Fibroblast of villous mesenchyme (primary cell): ENCODE data around the gene CRYBB3. TPM values are rescaled to one million over a fixed set of nuclear protein-coding genes. Genes with fewer than 3 reads are reported as not detected.
"Not testable (repeated sequence)": the region's sequence is repeated elsewhere in the genome, so short reads cannot be mapped to it uniquely, and the experiment has no call there.

Experiments used
- DNase-seq: peaks from one replicate; pipeline ENCODE4 v3.0.0-alpha.2; 2010; ENCODE audit warnings: low read depth
- H3K4me3 ChIP-seq: 2 replicates; pipeline ENCODE4 v1.5.1; 2011; ENCODE audit warnings: low read depth, mild to moderate bottlenecking, low read length
- small RNA-seq: library from RNA; depleted of rRNA; stranded (forward); fragments of <200 nt; gene quantifications from one replicate; pipeline ENCODE3, GENCODE V24; 2012
- total RNA-seq: library from RNA; depleted of rRNA; stranded (reverse); fragments of >200 nt; gene quantifications from 2 replicates; pipeline ENCODE4 v1.2.3, GENCODE V29; 2012
- TF ChIP-seq, protein P1 (sequence below): IDR thresholded peaks from 2 replicates; pipeline ENCODE4 v1.5.1; 2012; ENCODE audit warnings: low read depth, mild to moderate bottlenecking, low read length; ENCODE audit not compliant: insufficient read depth

The CRYBB3 gene
- total RNA-seq, 1 donor, result not detected

DNA sequence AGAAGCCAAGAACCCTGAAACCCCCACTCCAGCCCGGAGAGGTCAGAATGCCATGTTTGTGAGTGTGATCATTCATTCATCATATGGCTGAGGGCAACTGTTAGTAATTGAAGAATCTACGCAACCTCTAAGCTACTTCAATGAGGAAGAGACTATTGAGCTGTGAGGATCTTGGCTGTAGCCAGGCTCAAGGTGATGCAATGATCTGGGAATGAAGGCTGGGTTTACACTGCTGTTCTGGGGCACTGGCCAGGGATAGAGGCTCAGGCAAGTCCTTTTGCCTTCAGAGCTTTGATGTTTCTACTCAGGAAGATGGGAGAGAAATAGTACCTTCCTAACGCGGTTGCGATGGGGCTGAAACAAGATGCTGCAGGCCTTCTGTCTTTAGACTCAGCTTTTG is 32.6 kb downstream of the CRYBB3 start:
- H3K4me3 ChIP-seq, result no peak overlapping the region
- DNase-seq, result peak; percentile 4
- TF ChIP-seq, protein P1, sequence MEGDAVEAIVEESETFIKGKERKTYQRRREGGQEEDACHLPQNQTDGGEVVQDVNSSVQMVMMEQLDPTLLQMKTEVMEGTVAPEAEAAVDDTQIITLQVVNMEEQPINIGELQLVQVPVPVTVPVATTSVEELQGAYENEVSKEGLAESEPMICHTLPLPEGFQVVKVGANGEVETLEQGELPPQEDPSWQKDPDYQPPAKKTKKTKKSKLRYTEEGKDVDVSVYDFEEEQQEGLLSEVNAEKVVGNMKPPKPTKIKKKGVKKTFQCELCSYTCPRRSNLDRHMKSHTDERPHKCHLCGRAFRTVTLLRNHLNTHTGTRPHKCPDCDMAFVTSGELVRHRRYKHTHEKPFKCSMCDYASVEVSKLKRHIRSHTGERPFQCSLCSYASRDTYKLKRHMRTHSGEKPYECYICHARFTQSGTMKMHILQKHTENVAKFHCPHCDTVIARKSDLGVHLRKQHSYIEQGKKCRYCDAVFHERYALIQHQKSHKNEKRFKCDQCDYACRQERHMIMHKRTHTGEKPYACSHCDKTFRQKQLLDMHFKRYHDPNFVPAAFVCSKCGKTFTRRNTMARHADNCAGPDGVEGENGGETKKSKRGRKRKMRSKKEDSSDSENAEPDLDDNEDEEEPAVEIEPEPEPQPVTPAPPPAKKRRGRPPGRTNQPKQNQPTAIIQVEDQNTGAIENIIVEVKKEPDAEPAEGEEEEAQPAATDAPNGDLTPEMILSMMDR, result no peak

DNA sequence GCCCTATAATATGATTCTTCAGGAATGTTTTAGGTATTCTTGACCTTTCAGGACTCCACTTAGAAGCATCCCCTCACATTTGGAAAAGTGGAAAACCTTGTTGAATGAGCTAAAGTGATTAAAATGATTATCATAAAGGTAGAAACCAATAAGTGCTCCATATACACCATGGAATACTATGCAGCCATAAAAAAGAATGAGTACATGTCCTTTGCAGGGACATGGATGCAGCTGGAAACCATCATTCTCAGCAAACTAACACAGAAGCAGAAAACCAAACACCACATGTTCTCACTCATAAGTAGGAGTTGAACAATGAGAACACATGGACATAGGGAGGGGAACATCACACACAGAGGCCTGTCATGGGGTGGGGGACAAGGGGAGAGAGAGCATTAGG is 34.0 kb downstream of the CRYBB3 start:
- not testable (repeated sequence) for H3K4me3 ChIP-seq, DNase-seq

DNA sequence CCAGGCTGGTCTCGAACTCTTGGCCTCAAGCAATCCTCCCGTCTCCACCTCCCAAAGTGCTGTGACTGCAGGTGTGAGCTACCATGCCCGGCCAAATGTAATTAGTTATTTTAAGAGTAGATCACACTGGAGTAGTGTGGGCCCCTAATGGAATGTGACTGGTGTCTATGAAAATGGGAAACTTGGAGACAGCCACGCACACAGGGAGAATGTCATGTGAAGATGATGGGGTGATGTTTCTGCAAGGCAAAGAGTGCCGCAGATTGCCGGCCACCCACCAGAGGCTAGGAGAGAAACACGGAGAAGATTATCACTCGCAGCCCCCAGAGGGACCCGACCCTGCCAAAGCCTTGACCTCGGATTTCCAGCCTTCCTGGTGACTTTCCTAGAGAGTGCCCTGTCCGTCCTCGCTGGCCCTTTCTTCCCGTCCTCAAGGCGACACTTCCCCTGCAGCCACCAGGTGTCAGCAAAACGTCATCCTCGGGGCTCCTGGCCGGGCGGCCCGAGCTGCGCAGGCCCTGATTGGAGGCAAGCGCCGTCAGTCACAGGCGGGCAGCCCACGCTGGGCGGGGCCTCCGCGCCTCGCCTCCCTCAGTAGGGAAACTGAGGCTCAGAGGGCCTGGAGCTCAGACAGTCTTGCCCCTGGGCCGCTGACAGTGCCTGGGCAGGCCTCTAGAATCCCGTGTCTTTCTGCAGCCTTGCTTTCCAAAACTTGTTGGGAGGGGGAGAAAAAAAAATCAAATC is 36.1 kb downstream of the CRYBB3 start:
- TF ChIP-seq, protein P1, result peak; percentile 61
- DNase-seq, result peak; percentile 75
- no peak overlapping the region for H3K4me3 ChIP-seq

DNA sequence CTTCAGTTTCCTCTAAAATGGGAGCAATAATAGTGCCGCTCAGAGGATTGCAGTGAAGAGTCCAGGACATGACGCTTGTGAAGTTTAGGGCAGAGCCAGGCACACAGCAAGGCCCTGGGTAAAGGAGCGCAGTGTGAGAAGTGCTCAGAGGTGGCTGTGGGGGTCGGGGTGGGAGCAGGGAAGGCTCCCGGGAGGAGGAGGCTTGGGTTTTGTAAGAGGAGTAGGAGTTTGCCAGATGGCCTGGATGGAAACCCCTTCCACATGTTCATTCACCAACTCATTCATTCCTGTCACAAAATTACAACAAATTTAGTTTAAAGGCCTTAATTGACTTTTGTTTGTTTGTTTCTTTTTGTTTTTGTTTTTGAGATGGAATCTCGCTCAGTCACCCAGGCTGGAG is 36.8 kb downstream of the CRYBB3 start:
- TF ChIP-seq, protein P1, result no peak
- DNase-seq, result no peak
- no peak overlapping the region for H3K4me3 ChIP-seq

DNA sequence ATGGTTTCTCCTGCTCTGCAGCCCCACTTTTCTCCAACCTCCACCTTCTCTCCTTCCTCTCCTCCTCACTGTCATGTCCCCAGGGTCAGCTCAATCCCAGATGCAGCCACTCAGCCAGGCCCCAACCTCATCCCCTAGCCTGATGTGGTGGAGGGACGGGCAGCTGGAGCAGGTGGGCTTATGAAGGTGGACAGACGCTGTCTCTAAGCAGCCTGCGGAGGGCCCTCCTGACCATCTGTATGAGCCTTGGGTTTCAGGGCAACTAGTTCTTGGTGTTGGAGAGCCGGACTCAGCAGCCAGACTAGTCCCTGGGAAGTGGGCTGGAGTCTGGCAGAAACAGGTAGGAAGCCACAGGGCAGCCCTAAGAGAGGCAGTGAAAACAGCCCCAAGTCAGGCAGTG is 37.8 kb downstream of the CRYBB3 start:
- no peak overlapping the region for H3K4me3 ChIP-seq
- no peak for DNase-seq
- TF ChIP-seq, protein P1, result no peak

DNA sequence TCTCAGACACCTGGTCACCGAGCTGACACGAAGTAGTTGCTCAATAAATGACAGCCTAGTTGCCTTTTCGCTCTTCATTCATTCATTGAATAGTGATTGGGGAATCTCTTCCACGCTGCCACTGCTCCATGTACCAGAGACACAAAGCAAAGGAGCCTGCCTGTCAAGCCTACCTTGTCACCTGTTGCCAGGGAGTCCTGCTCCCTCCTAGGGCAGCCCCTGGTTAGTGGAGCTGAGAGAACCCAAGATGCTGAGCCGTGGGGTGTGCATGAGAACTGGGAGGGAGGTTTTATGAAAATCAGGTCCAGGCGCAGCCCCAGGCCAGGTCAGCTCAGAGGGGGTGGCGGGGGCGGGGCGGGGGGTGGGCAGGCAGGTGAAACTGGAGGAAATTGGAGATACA is 38.4 kb downstream of the CRYBB3 start:
- not testable (repeated sequence) for DNase-seq, H3K4me3 ChIP-seq

DNA sequence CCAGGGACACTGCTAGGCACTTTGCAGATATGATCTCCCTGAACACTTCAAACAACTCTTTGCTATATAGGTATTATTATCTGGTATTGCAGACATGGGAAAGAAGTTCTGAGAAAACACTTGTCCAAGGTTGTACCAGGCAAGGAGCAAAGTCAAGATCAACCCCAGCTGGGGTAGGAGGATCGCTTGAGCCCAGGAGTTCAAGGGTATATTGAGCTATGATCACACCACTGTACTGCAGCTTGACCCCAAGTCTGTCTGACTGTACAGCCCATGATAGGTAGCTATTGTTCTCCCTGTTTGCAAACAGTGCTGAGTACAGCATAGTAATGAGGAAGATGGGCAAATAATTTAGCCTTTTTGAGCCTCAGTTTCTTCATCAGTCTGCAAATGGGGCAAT is 55.5 kb downstream of the CRYBB3 start:
- not testable (repeated sequence) for DNase-seq

More for the DNA sequence above, 55.5 kb downstream of the CRYBB3 start:
- not testable (repeated sequence) for H3K4me3 ChIP-seq

Small RNA genes lying within 50 kb of the gene (small RNA-seq; reads per million reads assigned to genes)
- not detected for gene Z99916.2

Other genes starting within 250 kb of the CRYBB3 start
- gene KIAA1671, start 247.1 kb upstream of the CRYBB3 start, total RNA-seq, result 2.9 and 3.5 TPM in 2 replicates
- gene CRYBB2, start 19.8 kb downstream of the CRYBB3 start, total RNA-seq, result not detected in 2 replicates